WTC11 (cell line): ENCODE data around the gene KLHDC9. TPM values are rescaled to one million over a fixed set of nuclear protein-coding genes. Genes with fewer than 3 reads are reported as not detected.

Experiments used
- ATAC-seq: fragments of 200-7000 bp; cut with Tn5 transposase; 2 replicates; pipeline ENCODE4 v1.10.0; 2021; ENCODE audit warnings: mild to moderate bottlenecking, moderate library complexity
- CTCF ChIA-PET: fragments of 300-600 bp; sonication (Branson Sonifier 250); formaldehyde crosslinking; loops from one replicate; lab custom pipeline; 2021; ENCODE audit warnings: antibody characterized with exemption; lab: Charles Lee
- POLR2A ChIA-PET: fragments of 350-600 bp; sonication (Branson Sonifier 250); formaldehyde crosslinking; loops from one replicate; lab custom pipeline; 2021; ENCODE audit warnings: antibody characterized with exemption; lab: Charles Lee
- DNase-seq: peaks from one replicate; pipeline ENCODE4 v3.0.0; 2021; ENCODE audit warnings: low spot score
- H3K27ac Mint-ChIP-seq: 2 replicates; pipeline ENCODE4 v1.8.0; 2021; ENCODE audit warnings: mixed read lengths
- H3K27me3 Mint-ChIP-seq: 2 replicates; pipeline ENCODE4 v1.8.0; 2021; ENCODE audit warnings: low read depth, mild to moderate bottlenecking, moderate library complexity, mixed read lengths
- H3K36me3 Mint-ChIP-seq: 2 replicates; pipeline ENCODE4 v1.8.0; 2021; ENCODE audit warnings: mixed read lengths
- H3K4me1 Mint-ChIP-seq: 2 replicates; pipeline ENCODE4 v1.8.0; 2022; ENCODE audit warnings: mixed read lengths
- H3K4me3 Mint-ChIP-seq: 2 replicates; pipeline ENCODE4 v1.8.0; 2021; ENCODE audit warnings: mild to moderate bottlenecking, moderate library complexity, mixed read lengths
- H3K9me3 Mint-ChIP-seq: 2 replicates; pipeline ENCODE4 v1.8.0; 2021; ENCODE audit warnings: mixed read lengths
- AFF4 ChIP-seq: sonication (generic); formaldehyde crosslinking; IDR thresholded peaks from 2 replicates; pipeline ENCODE4 v1.8.1; 2023; ENCODE audit warnings: mild to moderate bottlenecking, missing genetic modification reagents, borderline replicate concordance
- ELF4 ChIP-seq: sonication (generic); formaldehyde crosslinking; IDR thresholded peaks from 2 replicates; pipeline ENCODE4 v1.8.1; 2022; ENCODE audit warnings: low read depth, mild to moderate bottlenecking, moderate library complexity, missing genetic modification reagents
- EMX1 ChIP-seq: fragments of 250-450 bp; sonication (Bioruptor Pico); IDR thresholded peaks from 2 replicates; pipeline ENCODE4 v1.8.0; 2021; ENCODE audit warnings: mild to moderate bottlenecking
- GABPB1 ChIP-seq: sonication (generic); formaldehyde crosslinking; IDR thresholded peaks from 2 replicates; pipeline ENCODE4 v1.8.1; 2023; ENCODE audit warnings: mild to moderate bottlenecking, missing genetic modification reagents
- IRF2 ChIP-seq: sonication (generic); formaldehyde crosslinking; IDR thresholded peaks from 2 replicates; pipeline ENCODE4 v1.8.0; 2022; ENCODE audit warnings: low read depth, missing genetic modification reagents, borderline replicate concordance
- NFE2L1 ChIP-seq: sonication (generic); formaldehyde crosslinking; IDR thresholded peaks from 2 replicates; pipeline ENCODE4 v1.8.1; 2023; ENCODE audit warnings: missing genetic modification reagents
- NR2C2 ChIP-seq: sonication (generic); formaldehyde crosslinking; IDR thresholded peaks from 2 replicates; pipeline ENCODE4 v1.8.0; 2022; ENCODE audit warnings: mild to moderate bottlenecking, missing genetic modification reagents
- RORB ChIP-seq: fragments of 250-450 bp; sonication (Bioruptor Pico); IDR thresholded peaks from 2 replicates; pipeline ENCODE4 v1.9.0; 2021; ENCODE audit warnings: mild to moderate bottlenecking
- ZNF232 ChIP-seq: sonication (generic); formaldehyde crosslinking; IDR thresholded peaks from 2 replicates; pipeline ENCODE4 v1.8.0; 2022; ENCODE audit warnings: mild to moderate bottlenecking, missing genetic modification reagents
- ZNF423 ChIP-seq: fragments of 250-450 bp; sonication (Bioruptor Pico); IDR thresholded peaks from 2 replicates; pipeline ENCODE4 v2.1.2; 2022; ENCODE audit warnings: mild to moderate bottlenecking, moderate library complexity
- total RNA-seq: library from RNA; stranded (reverse); gene quantifications from 3 replicates; pipeline ENCODE4 v1.2.3, GENCODE V29; 2021
- TF ChIP-seq, protein P1 (sequence below): fragments of 250-450 bp; sonication (Bioruptor Pico); IDR thresholded peaks from 2 replicates; pipeline ENCODE4 v1.9.0; 2021; ENCODE audit warnings: mild to moderate bottlenecking
- TF ChIP-seq, protein P2 (sequence below): sonication (generic); formaldehyde crosslinking; IDR thresholded peaks from 2 replicates; pipeline ENCODE4 v1.8.0; 2022; ENCODE audit warnings: mild to moderate bottlenecking, missing genetic modification reagents
- TF ChIP-seq, protein P3 (sequence below): sonication (generic); formaldehyde crosslinking; IDR thresholded peaks from 2 replicates; pipeline ENCODE4 v1.8.1; 2022; ENCODE audit warnings: low read depth, mild to moderate bottlenecking, moderate library complexity, missing genetic modification reagents, borderline replicate concordance
- TF ChIP-seq, protein P4 (sequence below): sonication (generic); formaldehyde crosslinking; IDR thresholded peaks from 2 replicates; pipeline ENCODE4 v1.8.0; 2023; ENCODE audit warnings: mild to moderate bottlenecking, missing genetic modification reagents

The KLHDC9 gene
- total RNA-seq, 1 experiment from 2014 or later: 5.8 TPM

GRCh38 chr1:161133220-161133740 is 35.1 kb downstream of the KLHDC9 start:
- DNase-seq (no peak), ATAC-seq (peak; percentile 12)
- ChIA-PET CTCF (interaction anchor here (0.5 to 4.8 kb wide), 11 partner anchors 8 to 452 kb away, joined by 3 to 18 read pairs (median 4); partner anchors contain the start of genes ITLN2, KLHDC9, NIT1 and PFDN2), POLR2A (interaction anchor here (0.8 to 2.4 kb wide), 13 partner anchors 12 to 179 kb away, joined by 3 to 12 read pairs (median 5); partner anchors contain the start of genes F11R, ITLN2, NDUFS2 and NIT1)
- no peak overlapping the region for H3K4me3 Mint-ChIP-seq
- H3K9me3 Mint-ChIP-seq: no peaks in the 10 kb centered on the region
- no peaks in the 10 kb centered on the region for H3K27me3 Mint-ChIP-seq
- H3K4me1 Mint-ChIP-seq: peaks cover 27% of the 10 kb centered on the region
- no peak overlapping the region for H3K27ac Mint-ChIP-seq
- H3K36me3 Mint-ChIP-seq: peaks cover 16% of the 10 kb centered on the region
- TF ChIP-seq, protein P1, sequence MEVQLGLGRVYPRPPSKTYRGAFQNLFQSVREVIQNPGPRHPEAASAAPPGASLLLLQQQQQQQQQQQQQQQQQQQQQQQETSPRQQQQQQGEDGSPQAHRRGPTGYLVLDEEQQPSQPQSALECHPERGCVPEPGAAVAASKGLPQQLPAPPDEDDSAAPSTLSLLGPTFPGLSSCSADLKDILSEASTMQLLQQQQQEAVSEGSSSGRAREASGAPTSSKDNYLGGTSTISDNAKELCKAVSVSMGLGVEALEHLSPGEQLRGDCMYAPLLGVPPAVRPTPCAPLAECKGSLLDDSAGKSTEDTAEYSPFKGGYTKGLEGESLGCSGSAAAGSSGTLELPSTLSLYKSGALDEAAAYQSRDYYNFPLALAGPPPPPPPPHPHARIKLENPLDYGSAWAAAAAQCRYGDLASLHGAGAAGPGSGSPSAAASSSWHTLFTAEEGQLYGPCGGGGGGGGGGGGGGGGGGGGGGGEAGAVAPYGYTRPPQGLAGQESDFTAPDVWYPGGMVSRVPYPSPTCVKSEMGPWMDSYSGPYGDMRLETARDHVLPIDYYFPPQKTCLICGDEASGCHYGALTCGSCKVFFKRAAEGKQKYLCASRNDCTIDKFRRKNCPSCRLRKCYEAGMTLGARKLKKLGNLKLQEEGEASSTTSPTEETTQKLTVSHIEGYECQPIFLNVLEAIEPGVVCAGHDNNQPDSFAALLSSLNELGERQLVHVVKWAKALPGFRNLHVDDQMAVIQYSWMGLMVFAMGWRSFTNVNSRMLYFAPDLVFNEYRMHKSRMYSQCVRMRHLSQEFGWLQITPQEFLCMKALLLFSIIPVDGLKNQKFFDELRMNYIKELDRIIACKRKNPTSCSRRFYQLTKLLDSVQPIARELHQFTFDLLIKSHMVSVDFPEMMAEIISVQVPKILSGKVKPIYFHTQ (CRISPR knock-in tag): no peak
- no peak for TF ChIP-seq ZNF423 (CRISPR knock-in tag)
- TF ChIP-seq GABPB1 (CRISPR knock-in tag): no peak
- TF ChIP-seq, protein P2, sequence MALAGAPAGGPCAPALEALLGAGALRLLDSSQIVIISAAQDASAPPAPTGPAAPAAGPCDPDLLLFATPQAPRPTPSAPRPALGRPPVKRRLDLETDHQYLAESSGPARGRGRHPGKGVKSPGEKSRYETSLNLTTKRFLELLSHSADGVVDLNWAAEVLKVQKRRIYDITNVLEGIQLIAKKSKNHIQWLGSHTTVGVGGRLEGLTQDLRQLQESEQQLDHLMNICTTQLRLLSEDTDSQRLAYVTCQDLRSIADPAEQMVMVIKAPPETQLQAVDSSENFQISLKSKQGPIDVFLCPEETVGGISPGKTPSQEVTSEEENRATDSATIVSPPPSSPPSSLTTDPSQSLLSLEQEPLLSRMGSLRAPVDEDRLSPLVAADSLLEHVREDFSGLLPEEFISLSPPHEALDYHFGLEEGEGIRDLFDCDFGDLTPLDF (CRISPR knock-in tag): no peak
- no peak for TF ChIP-seq NFE2L1 (CRISPR knock-in tag)
- TF ChIP-seq IRF2: no peak
- TF ChIP-seq, protein P3, sequence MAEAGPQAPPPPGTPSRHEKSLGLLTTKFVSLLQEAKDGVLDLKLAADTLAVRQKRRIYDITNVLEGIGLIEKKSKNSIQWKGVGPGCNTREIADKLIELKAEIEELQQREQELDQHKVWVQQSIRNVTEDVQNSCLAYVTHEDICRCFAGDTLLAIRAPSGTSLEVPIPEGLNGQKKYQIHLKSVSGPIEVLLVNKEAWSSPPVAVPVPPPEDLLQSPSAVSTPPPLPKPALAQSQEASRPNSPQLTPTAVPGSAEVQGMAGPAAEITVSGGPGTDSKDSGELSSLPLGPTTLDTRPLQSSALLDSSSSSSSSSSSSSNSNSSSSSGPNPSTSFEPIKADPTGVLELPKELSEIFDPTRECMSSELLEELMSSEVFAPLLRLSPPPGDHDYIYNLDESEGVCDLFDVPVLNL: no peak
- TF ChIP-seq, protein P4, sequence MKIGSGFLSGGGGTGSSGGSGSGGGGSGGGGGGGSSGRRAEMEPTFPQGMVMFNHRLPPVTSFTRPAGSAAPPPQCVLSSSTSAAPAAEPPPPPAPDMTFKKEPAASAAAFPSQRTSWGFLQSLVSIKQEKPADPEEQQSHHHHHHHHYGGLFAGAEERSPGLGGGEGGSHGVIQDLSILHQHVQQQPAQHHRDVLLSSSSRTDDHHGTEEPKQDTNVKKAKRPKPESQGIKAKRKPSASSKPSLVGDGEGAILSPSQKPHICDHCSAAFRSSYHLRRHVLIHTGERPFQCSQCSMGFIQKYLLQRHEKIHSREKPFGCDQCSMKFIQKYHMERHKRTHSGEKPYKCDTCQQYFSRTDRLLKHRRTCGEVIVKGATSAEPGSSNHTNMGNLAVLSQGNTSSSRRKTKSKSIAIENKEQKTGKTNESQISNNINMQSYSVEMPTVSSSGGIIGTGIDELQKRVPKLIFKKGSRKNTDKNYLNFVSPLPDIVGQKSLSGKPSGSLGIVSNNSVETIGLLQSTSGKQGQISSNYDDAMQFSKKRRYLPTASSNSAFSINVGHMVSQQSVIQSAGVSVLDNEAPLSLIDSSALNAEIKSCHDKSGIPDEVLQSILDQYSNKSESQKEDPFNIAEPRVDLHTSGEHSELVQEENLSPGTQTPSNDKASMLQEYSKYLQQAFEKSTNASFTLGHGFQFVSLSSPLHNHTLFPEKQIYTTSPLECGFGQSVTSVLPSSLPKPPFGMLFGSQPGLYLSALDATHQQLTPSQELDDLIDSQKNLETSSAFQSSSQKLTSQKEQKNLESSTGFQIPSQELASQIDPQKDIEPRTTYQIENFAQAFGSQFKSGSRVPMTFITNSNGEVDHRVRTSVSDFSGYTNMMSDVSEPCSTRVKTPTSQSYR (CRISPR knock-in tag): no peak
- no peak for TF ChIP-seq ELF4 (CRISPR knock-in tag)
- no peak for TF ChIP-seq EMX1
- no peak for TF ChIP-seq RORB (CRISPR knock-in tag)
- TF ChIP-seq ZNF232 (CRISPR knock-in tag): no peak
- no peak for TF ChIP-seq AFF4 (CRISPR knock-in tag)
- no peak for TF ChIP-seq NR2C2
